NB4 (cell line): ENCODE measurements around the gene TOR2A.
A peak's percentile ranks its signal among the peaks of the same experiment; 100 is the strongest.
"Not testable (repeated sequence)": the region's sequence is repeated elsewhere in the genome, so short reads cannot be mapped to it uniquely, and the experiment has no call there.

Experiments
- DNase-seq: peaks from one replicate; pipeline ENCODE4 v3.0.0; 2010; ENCODE audit warnings: low read depth
- H3K4me3 ChIP-seq: one replicate; pipeline ENCODE4 v1.5.1; 2011; ENCODE audit warnings: mild to moderate bottlenecking, low read depth, low read length, moderate library complexity
- MYC ChIP-seq: IDR thresholded peaks from 2 replicates; pipeline ENCODE4 v1.6.1; 2011; ENCODE audit warnings: low read depth, low read length
- POLR2A ChIP-seq: IDR thresholded peaks from 2 replicates; pipeline ENCODE4 v1.6.1; 2011; ENCODE audit warnings: mild to moderate bottlenecking; ENCODE audit not compliant: insufficient read length; ENCODE audit errors: extremely low read depth
- TF ChIP-seq, protein P1 (sequence below): IDR thresholded peaks from one replicate; pipeline ENCODE4 v1.5.1; 2012; ENCODE audit warnings: low read depth, low read length
- TF ChIP-seq, protein P2 (sequence below): IDR thresholded peaks from 2 replicates; pipeline ENCODE4 v1.6.1; 2011; ENCODE audit warnings: low read depth, low read length

The TOR2A gene

DNA sequence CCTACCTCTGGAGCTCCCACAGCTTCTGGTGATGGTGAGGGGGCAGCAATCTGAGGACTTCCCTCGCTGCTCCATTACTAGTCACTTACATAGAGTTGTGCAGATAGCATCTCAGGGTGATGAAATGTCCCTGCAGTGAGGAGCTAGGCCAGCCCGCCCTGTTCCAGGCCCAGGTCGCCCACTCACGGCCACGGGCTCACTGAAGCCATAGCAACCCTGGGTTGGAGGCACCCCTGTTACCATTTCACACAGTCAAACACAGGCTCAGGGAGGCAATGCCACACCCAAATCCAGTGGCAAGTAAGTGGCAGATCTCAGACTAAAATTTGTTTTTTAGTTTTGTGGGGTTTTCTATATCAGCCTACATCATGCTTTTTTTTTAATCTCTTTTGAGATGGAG lies 23.7 kb upstream of the TOR2A start:
- no peak overlapping the region for H3K4me3 ChIP-seq
- TF ChIP-seq, protein P1, sequence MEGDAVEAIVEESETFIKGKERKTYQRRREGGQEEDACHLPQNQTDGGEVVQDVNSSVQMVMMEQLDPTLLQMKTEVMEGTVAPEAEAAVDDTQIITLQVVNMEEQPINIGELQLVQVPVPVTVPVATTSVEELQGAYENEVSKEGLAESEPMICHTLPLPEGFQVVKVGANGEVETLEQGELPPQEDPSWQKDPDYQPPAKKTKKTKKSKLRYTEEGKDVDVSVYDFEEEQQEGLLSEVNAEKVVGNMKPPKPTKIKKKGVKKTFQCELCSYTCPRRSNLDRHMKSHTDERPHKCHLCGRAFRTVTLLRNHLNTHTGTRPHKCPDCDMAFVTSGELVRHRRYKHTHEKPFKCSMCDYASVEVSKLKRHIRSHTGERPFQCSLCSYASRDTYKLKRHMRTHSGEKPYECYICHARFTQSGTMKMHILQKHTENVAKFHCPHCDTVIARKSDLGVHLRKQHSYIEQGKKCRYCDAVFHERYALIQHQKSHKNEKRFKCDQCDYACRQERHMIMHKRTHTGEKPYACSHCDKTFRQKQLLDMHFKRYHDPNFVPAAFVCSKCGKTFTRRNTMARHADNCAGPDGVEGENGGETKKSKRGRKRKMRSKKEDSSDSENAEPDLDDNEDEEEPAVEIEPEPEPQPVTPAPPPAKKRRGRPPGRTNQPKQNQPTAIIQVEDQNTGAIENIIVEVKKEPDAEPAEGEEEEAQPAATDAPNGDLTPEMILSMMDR: no peak
- TF ChIP-seq POLR2A (no peak), MYC (no peak)
- TF ChIP-seq, protein P2, sequence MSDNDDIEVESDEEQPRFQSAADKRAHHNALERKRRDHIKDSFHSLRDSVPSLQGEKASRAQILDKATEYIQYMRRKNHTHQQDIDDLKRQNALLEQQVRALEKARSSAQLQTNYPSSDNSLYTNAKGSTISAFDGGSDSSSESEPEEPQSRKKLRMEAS: no peak
- peak; percentile 15 for DNase-seq

- DNase-seq, H3K4me3 ChIP-seq: not testable (repeated sequence)
These were observed 21.7 kb upstream of the TOR2A start for GRCh38 chr9:127756776-127757175.

DNA sequence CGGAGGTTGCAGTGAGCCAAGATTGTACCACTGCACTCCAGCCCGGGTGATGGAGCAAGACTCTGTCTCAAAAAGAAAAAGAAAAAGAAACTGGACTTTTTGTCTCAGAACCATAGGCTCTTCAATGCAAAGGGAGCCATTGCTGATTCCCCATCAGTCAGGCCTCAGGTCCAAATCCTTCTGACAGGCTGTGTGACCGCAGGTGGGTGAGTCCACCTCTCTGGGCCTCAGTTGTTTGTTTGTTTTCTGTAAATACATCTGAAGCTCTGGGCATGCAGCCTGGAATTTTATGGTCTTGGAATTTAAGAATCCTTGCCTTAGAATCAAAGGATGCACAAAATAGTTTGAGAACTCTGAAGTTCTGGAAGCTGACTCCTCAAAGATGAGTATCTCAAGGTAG lies 21.1 kb upstream of the TOR2A start:
- H3K4me3 ChIP-seq: no peak overlapping the region
- TF ChIP-seq MYC (no peak), POLR2A (no peak)
- TF ChIP-seq, protein P1: no peak
- TF ChIP-seq, protein P2: no peak
- no peak for DNase-seq

DNA sequence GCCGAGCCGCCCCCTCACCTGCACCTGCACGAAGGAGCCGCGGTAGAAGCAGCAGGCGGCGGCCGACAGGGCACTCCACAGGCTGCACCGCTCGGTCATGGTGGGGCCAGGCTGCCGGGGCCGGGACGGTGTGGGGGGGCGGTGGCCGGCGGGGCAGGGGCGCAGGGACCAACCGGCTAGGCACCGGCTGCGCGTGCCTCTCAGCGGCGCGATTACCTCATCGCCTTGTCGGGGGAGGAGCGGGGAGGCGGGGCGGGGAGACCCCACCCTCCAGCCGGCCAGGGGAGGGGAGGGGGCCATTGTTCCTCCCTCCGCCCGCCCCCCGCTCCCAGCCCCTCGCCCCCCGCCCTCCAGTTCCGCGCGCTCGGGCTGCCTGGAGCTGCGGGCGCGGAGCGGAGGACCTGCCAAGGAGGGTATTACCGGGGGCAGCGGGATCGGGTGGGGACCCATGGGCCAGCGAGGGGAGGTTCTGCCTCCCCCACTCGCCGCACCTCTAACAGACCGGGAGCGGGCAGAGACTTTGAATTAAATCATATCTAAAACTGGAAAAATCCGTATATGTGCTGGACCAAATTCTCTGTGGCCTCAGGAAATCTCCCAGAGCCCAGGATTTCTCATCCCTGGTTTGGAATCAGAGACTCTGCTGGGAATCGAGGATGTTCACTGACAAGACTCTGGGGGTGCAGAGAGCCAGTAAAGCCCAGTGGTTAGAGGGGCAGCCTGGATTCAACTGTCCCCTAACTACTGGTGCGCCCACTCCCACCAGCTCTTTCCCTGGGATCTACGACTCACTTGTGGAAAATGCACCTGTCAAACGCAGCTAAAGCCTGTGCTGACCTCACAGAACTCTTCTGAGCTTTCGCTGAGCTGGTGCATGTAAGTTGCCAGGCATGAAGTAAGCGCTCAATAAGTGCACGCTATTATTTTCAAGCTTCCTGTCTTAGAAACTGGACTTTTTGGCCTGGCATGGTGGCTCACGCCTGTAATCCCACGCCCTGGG lies 20.3 kb upstream of the TOR2A start:
- no peak for DNase-seq
- no peak overlapping the region for H3K4me3 ChIP-seq
- TF ChIP-seq, protein P1: no peak
- no peak for TF ChIP-seq MYC
- no peak for TF ChIP-seq POLR2A
- TF ChIP-seq, protein P2: no peak

- TF ChIP-seq MYC (no peak), POLR2A (no peak)
- TF ChIP-seq, protein P1: no peak
- TF ChIP-seq, protein P2: no peak
- H3K4me3 ChIP-seq: no peak overlapping the region
- DNase-seq: no peak
These were observed 19.3 kb upstream of the TOR2A start for GRCh38 chr9:127754099-127755060.
